Measurements from ENCODE around the gene RFK.

The RFK gene

GRCh38 chr9:76357555-76357954 lies 36.7 kb downstream of the RFK start:
- TF ChIP-seq, protein P1, sequence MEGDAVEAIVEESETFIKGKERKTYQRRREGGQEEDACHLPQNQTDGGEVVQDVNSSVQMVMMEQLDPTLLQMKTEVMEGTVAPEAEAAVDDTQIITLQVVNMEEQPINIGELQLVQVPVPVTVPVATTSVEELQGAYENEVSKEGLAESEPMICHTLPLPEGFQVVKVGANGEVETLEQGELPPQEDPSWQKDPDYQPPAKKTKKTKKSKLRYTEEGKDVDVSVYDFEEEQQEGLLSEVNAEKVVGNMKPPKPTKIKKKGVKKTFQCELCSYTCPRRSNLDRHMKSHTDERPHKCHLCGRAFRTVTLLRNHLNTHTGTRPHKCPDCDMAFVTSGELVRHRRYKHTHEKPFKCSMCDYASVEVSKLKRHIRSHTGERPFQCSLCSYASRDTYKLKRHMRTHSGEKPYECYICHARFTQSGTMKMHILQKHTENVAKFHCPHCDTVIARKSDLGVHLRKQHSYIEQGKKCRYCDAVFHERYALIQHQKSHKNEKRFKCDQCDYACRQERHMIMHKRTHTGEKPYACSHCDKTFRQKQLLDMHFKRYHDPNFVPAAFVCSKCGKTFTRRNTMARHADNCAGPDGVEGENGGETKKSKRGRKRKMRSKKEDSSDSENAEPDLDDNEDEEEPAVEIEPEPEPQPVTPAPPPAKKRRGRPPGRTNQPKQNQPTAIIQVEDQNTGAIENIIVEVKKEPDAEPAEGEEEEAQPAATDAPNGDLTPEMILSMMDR (conservative IDR thresholded peaks at IDR 0.05; ENCODE audit: low read length) = no peak
- TF ChIP-seq EZH2phosphoT487 (IDR thresholded peaks at IDR 0.05; ENCODE audit: borderline replicate concordance) = no peak
- Histone ChIP-seq H2AFZ (ENCODE audit: low read length) (no peak overlapping the region), H4K20me1 (ENCODE audit: insufficient read depth, low read length, poor library complexity, severe bottlenecking) (no peaks in the 10 kb centered on the region), H3K4me1 (ENCODE audit: insufficient read depth, low read length, poor library complexity, severe bottlenecking) (no peaks in the 10 kb centered on the region), H3K79me2 (ENCODE audit: insufficient read depth, low read length) (no peaks in the 10 kb centered on the region), H3K4me3 (ENCODE audit: low read length, poor library complexity, severe bottlenecking) (no peak overlapping the region), H3K9me3 (ENCODE audit: insufficient read depth, low read depth, low read length) (no peaks in the 10 kb centered on the region), H3K9me2 (replicated peaks; ENCODE audit: low read depth, low read length) (no peaks in the 10 kb centered on the region), H3K4me2 (ENCODE audit: low read depth, low read length, poor library complexity, severe bottlenecking) (no peak overlapping the region), H3F3A (ENCODE audit: low read depth) (no peaks in the 10 kb centered on the region), H3K36me3 (ENCODE audit: insufficient read depth, low read length) (no peaks in the 10 kb centered on the region), H3K9ac (ENCODE audit: low read depth, low read length, poor library complexity, severe bottlenecking) (no peak overlapping the region), H3K27me3 (ENCODE audit: insufficient read depth, low read length, poor library complexity, severe bottlenecking) (no peaks in the 10 kb centered on the region)

DNA sequence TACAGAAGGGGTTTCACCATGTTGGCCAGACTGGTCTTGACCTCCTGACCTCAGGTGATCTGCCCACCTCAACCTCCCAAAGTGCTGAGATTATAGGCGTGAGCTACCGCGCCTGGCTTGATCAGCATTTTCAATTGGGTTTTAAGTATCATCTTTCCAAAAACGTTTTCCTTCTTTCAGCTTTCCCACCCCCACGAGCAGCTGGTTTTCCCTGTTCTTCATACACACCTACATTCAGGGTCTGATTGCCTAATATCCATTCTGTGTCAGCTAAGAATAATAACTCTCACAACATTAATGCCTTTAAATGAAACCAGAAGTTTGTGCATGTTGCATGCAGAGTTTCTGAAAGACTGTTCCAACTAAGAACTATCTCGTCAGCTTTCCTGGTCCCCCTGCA lies 38.3 kb downstream of the RFK start:
- H3K9ac ChIP-seq (ENCODE audit: low read depth, low read length, poor library complexity, severe bottlenecking) = no peak overlapping the region
- no peaks in the 10 kb centered on the region for H3K9me3 ChIP-seq (ENCODE audit: insufficient read depth, low read depth, low read length)
- no peaks in the 10 kb centered on the region for H4K20me1 ChIP-seq (ENCODE audit: insufficient read depth, low read length, poor library complexity, severe bottlenecking)
- H3K4me2 ChIP-seq (ENCODE audit: low read depth, low read length, poor library complexity, severe bottlenecking) = no peak overlapping the region
- H3F3A ChIP-seq (ENCODE audit: low read depth) = no peaks in the 10 kb centered on the region
- H3K4me3 ChIP-seq (ENCODE audit: low read length, poor library complexity, severe bottlenecking) = no peak overlapping the region
- no peak overlapping the region for H2AFZ ChIP-seq (ENCODE audit: low read length)
- no peaks in the 10 kb centered on the region for H3K79me2 ChIP-seq (ENCODE audit: insufficient read depth, low read length)
- no peak for TF ChIP-seq EZH2phosphoT487 (IDR thresholded peaks at IDR 0.05; ENCODE audit: borderline replicate concordance)
- TF ChIP-seq, protein P1 (conservative IDR thresholded peaks at IDR 0.05; ENCODE audit: low read length) = no peak
- no peaks in the 10 kb centered on the region for H3K36me3 ChIP-seq (ENCODE audit: insufficient read depth, low read length)
- no peaks in the 10 kb centered on the region for H3K4me1 ChIP-seq (ENCODE audit: insufficient read depth, low read length, poor library complexity, severe bottlenecking)
- no peaks in the 10 kb centered on the region for H3K9me2 ChIP-seq (replicated peaks; ENCODE audit: low read depth, low read length)
- H3K27me3 ChIP-seq (ENCODE audit: insufficient read depth, low read length, poor library complexity, severe bottlenecking) = no peaks in the 10 kb centered on the region

- Histone ChIP-seq H3K27me3 (ENCODE audit: insufficient read depth, low read length, poor library complexity, severe bottlenecking) (no peaks in the 10 kb centered on the region), H3K4me1 (ENCODE audit: insufficient read depth, low read length, poor library complexity, severe bottlenecking) (no peaks in the 10 kb centered on the region), H3K79me2 (ENCODE audit: insufficient read depth, low read length) (no peaks in the 10 kb centered on the region), H2AFZ (ENCODE audit: low read length) (no peak overlapping the region), H3K9me2 (replicated peaks; ENCODE audit: low read depth, low read length) (no peaks in the 10 kb centered on the region), H3K9me3 (ENCODE audit: insufficient read depth, low read depth, low read length) (no peaks in the 10 kb centered on the region), H3K4me3 (ENCODE audit: low read length, poor library complexity, severe bottlenecking) (no peak overlapping the region), H3K9ac (ENCODE audit: low read depth, low read length, poor library complexity, severe bottlenecking) (no peak overlapping the region), H3K4me2 (ENCODE audit: low read depth, low read length, poor library complexity, severe bottlenecking) (no peak overlapping the region), H3K36me3 (ENCODE audit: insufficient read depth, low read length) (no peaks in the 10 kb centered on the region), H4K20me1 (ENCODE audit: insufficient read depth, low read length, poor library complexity, severe bottlenecking) (no peaks in the 10 kb centered on the region), H3F3A (ENCODE audit: low read depth) (no peaks in the 10 kb centered on the region)
- TF ChIP-seq, protein P1 (conservative IDR thresholded peaks at IDR 0.05; ENCODE audit: low read length) = no peak
- TF ChIP-seq EZH2phosphoT487 (IDR thresholded peaks at IDR 0.05; ENCODE audit: borderline replicate concordance) = no peak
Observed at GRCh38 chr9:76354221-76354620, 40.0 kb downstream of the RFK start.
